Neural cell (in vitro differentiated cells): ENCODE data around the gene GTF2IRD1. TPM values are rescaled to one million over a fixed set of nuclear protein-coding genes. Genes with fewer than 3 reads are reported as not detected.

Source experiments
- H2AFZ ChIP-seq: fragments of 200-600, 300-800 bp; sonication (generic), shearing (Covaris generic); 2 replicates; pipeline ENCODE4 v1.6.0; 2014; ENCODE audit warnings: low read depth, mild to moderate bottlenecking, antibody characterized with exemption, low read length, moderate library complexity
- H3F3A ChIP-seq: fragments of 200-600 bp; shearing (Covaris generic); 2 replicates; pipeline ENCODE4 v1.6.1; 2016; ENCODE audit warnings: mild to moderate bottlenecking, moderate library complexity, mixed read lengths, antibody characterized with exemption, low read length; ENCODE audit not compliant: insufficient read depth, poor library complexity, severe bottlenecking
- H3K27ac ChIP-seq: fragments of 200-600, 300-800 bp; sonication (generic), shearing (Covaris generic); 2 replicates; pipeline ENCODE4 v1.5.1; 2014; ENCODE audit warnings: mild to moderate bottlenecking, low read length, moderate library complexity
- H3K27me3 ChIP-seq: fragments of 300-800, 200-600 bp; sonication (generic), shearing (Covaris generic); 2 replicates; pipeline ENCODE4 v1.6.0; 2014; ENCODE audit warnings: mild to moderate bottlenecking, low read depth, low read length, moderate library complexity; ENCODE audit not compliant: insufficient read depth
- H3K36me3 ChIP-seq: fragments of 300-800, 200-600 bp; sonication (generic), shearing (Covaris generic); 2 replicates; pipeline ENCODE4 v1.5.1; 2014; ENCODE audit warnings: mild to moderate bottlenecking, antibody characterized with exemption, low read length, moderate library complexity; ENCODE audit not compliant: insufficient read depth
- H3K4me2 ChIP-seq: fragments of 300-800, 200-600 bp; sonication (generic), shearing (Covaris generic); 2 replicates; pipeline ENCODE4 v1.6.0; 2014; ENCODE audit warnings: mild to moderate bottlenecking, low read length
- H3K4me3 ChIP-seq: fragments of 300-800, 200-600 bp; sonication (generic), shearing (Covaris generic); 2 replicates; pipeline ENCODE4 v1.5.1; 2014; ENCODE audit warnings: mild to moderate bottlenecking, low read length, moderate library complexity
- H3K79me2 ChIP-seq: fragments of 200-600 bp; shearing (Covaris generic); replicated peaks from 2 replicates; pipeline ENCODE4 v1.6.0; 2014; ENCODE audit warnings: mild to moderate bottlenecking, low read length, moderate library complexity; ENCODE audit not compliant: insufficient read depth
- H3K9ac ChIP-seq: fragments of 300-800, 200-600 bp; sonication (generic), shearing (Covaris generic); 2 replicates; pipeline ENCODE4 v1.6.1; 2016; ENCODE audit warnings: mild to moderate bottlenecking, low read length, mixed read lengths
- H3K9me2 ChIP-seq: fragments of 200-600 bp; shearing (Covaris generic); 2 replicates; pipeline ENCODE4 v1.6.1; 2016; ENCODE audit warnings: mild to moderate bottlenecking, low read length, mixed read lengths; ENCODE audit not compliant: insufficient read depth
- H3K9me3 ChIP-seq: fragments of 200-600, 300-800 bp; sonication (generic), shearing (Covaris generic); 2 replicates; pipeline ENCODE4 v1.6.1; 2016; ENCODE audit warnings: mild to moderate bottlenecking, mixed run types, low read length, moderate library complexity, mixed read lengths
- H4K20me1 ChIP-seq: fragments of 200-600 bp; shearing (Covaris generic); 2 replicates; pipeline ENCODE4 v1.6.1; 2016; ENCODE audit warnings: mild to moderate bottlenecking, mixed run types; ENCODE audit not compliant: insufficient read depth
- EP300 ChIP-seq: fragments of 450-650 bp; conservative IDR thresholded peaks from 2 replicates; pipeline ENCODE4 v1.6.1; 2014; ENCODE audit warnings: antibody characterized with exemption, mild to moderate bottlenecking, moderate library complexity; ENCODE audit not compliant: poor library complexity, severe bottlenecking
- EZH2 ChIP-seq: fragments of 200-600, 300-800 bp; shearing (Covaris generic), sonication (generic); IDR thresholded peaks from 2 replicates; pipeline ENCODE4 v1.6.1; 2014; ENCODE audit warnings: antibody characterized with exemption, low read length, borderline replicate concordance, mild to moderate bottlenecking; ENCODE audit not compliant: insufficient read depth, poor library complexity, severe bottlenecking
- MXI1 ChIP-seq: fragments of 450-650 bp; conservative IDR thresholded peaks from 2 replicates; pipeline ENCODE4 v1.6.1; 2014; ENCODE audit warnings: antibody characterized with exemption, mild to moderate bottlenecking; ENCODE audit not compliant: poor library complexity, severe bottlenecking
- POLR2AphosphoS5 ChIP-seq: IDR thresholded peaks from 2 replicates; pipeline ENCODE4 v1.6.1; 2012
- RAD21 ChIP-seq: fragments of 450-650 bp; conservative IDR thresholded peaks from 2 replicates; pipeline ENCODE4 v1.6.1; 2014; ENCODE audit warnings: antibody characterized with exemption, mild to moderate bottlenecking, moderate library complexity
- SMC3 ChIP-seq: fragments of 450-650 bp; conservative IDR thresholded peaks from 2 replicates; pipeline ENCODE4 v1.6.1; 2014; ENCODE audit warnings: antibody characterized with exemption, mild to moderate bottlenecking, moderate library complexity; ENCODE audit not compliant: poor library complexity
- TAF1 ChIP-seq: IDR thresholded peaks from 2 replicates; pipeline ENCODE4 v1.6.1; 2012; ENCODE audit warnings: low read depth
- polyA plus RNA-seq: library from polyadenylated mRNA; depleted of rRNA; stranded (reverse); fragments of >200 nt; gene quantifications from 2 replicates; pipeline ENCODE4 v1.2.3, GENCODE V29; 2014
- TF ChIP-seq, protein P1 (sequence below): IDR thresholded peaks from 2 replicates; pipeline ENCODE4 v1.6.1; 2012; ENCODE audit warnings: borderline replicate concordance
- TF ChIP-seq, protein P2 (sequence below): fragments of 450-650 bp; IDR thresholded peaks from 2 replicates; pipeline ENCODE4 v1.5.1; 2014; ENCODE audit warnings: antibody characterized with exemption, mild to moderate bottlenecking, moderate library complexity; ENCODE audit not compliant: poor library complexity, severe bottlenecking

Gene GTF2IRD1
- polyA plus RNA-seq, 1 donor from 2014 or later = 31.9 TPM

DNA sequence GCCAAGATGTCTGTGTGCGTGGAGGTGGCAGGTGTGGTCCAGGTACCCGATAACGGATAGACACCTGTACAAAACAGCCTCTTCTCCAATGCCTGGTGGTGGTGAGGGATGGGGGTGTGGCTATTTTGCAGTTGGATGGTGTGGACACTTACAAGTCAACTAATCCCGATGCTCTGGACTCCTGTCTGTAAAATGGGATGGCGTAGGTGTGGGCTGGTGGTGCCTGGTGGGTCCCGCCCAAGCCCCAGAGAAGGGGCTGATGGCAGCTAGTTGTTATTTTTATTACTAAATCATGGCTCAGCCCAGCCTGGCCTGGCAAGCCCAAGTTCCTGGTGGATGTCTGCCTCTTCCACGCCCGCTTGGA, 22.3 kb downstream of the GTF2IRD1 start:
- Histone ChIP-seq H3K36me3 (no peaks in the 10 kb centered on the region), H3F3A (peaks cover 5% of the 10 kb centered on the region), H3K4me3 (no peak overlapping the region), H3K9me2 (no peaks in the 10 kb centered on the region), H3K9ac (no peak overlapping the region), H2AFZ (no peak overlapping the region), H3K79me2 (peaks cover 46% of the 10 kb centered on the region), H4K20me1 (peaks cover 6% of the 10 kb centered on the region), H3K9me3 (no peaks in the 10 kb centered on the region), H3K4me2 (no peak overlapping the region), H3K27me3 (no peaks in the 10 kb centered on the region), H3K27ac (no peak overlapping the region)
- TF ChIP-seq RAD21 = no peak
- no peak for TF ChIP-seq EZH2
- TF ChIP-seq, protein P1, sequence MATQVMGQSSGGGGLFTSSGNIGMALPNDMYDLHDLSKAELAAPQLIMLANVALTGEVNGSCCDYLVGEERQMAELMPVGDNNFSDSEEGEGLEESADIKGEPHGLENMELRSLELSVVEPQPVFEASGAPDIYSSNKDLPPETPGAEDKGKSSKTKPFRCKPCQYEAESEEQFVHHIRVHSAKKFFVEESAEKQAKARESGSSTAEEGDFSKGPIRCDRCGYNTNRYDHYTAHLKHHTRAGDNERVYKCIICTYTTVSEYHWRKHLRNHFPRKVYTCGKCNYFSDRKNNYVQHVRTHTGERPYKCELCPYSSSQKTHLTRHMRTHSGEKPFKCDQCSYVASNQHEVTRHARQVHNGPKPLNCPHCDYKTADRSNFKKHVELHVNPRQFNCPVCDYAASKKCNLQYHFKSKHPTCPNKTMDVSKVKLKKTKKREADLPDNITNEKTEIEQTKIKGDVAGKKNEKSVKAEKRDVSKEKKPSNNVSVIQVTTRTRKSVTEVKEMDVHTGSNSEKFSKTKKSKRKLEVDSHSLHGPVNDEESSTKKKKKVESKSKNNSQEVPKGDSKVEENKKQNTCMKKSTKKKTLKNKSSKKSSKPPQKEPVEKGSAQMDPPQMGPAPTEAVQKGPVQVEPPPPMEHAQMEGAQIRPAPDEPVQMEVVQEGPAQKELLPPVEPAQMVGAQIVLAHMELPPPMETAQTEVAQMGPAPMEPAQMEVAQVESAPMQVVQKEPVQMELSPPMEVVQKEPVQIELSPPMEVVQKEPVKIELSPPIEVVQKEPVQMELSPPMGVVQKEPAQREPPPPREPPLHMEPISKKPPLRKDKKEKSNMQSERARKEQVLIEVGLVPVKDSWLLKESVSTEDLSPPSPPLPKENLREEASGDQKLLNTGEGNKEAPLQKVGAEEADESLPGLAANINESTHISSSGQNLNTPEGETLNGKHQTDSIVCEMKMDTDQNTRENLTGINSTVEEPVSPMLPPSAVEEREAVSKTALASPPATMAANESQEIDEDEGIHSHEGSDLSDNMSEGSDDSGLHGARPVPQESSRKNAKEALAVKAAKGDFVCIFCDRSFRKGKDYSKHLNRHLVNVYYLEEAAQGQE = no peak
- no peak for TF ChIP-seq EP300
- TF ChIP-seq SMC3 = no peak
- TF ChIP-seq MXI1 = no peak
- TF ChIP-seq TAF1 = no peak
- no peak for TF ChIP-seq POLR2AphosphoS5
- TF ChIP-seq, protein P2, sequence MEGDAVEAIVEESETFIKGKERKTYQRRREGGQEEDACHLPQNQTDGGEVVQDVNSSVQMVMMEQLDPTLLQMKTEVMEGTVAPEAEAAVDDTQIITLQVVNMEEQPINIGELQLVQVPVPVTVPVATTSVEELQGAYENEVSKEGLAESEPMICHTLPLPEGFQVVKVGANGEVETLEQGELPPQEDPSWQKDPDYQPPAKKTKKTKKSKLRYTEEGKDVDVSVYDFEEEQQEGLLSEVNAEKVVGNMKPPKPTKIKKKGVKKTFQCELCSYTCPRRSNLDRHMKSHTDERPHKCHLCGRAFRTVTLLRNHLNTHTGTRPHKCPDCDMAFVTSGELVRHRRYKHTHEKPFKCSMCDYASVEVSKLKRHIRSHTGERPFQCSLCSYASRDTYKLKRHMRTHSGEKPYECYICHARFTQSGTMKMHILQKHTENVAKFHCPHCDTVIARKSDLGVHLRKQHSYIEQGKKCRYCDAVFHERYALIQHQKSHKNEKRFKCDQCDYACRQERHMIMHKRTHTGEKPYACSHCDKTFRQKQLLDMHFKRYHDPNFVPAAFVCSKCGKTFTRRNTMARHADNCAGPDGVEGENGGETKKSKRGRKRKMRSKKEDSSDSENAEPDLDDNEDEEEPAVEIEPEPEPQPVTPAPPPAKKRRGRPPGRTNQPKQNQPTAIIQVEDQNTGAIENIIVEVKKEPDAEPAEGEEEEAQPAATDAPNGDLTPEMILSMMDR = no peak

DNA sequence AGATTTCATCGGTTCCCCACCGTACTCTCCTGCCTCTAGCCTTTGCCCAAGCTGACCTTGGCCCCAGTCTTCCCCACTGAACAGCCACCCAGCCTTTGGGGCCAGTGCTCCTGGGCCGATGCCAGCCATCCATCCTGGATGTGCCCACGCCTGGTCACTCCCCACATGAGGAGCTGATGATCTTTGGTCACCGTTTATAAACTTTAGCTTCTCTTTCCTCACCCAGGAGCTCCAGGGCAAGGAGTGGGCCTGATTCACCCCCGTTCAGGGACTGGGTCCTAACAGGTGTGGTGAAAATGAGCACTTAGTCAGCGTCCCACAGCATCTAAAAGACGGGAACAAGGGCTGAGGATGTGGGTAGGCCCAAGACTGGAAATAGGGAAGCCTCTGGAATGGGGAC, 22.9 kb downstream of the GTF2IRD1 start:
- Histone ChIP-seq H3K27ac (no peak overlapping the region), H3K9me2 (no peaks in the 10 kb centered on the region)
- TF ChIP-seq RAD21 (no peak), EZH2 (no peak), POLR2AphosphoS5 (no peak), EP300 (no peak)

DNA sequence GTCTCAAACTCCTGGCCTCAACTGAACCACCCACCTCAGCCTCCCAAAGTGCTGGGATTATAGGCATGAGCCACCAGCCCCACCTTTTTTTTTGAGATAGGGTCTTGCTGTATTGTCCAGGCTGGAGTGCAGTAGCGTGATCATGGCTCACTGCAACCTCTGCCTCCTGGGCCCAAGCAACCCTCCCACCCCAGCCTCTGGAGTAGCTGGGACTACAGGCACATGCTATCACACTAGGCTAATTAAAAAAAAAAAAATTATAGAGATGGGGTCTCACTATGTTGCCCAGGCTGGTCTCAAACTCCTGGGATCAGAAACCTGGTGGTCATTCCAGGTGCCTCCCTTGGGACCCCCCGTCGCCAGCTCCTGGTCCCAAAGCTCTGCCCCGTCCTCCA, 25.0 kb downstream of the GTF2IRD1 start:
- Histone ChIP-seq H3K4me2 (no peak overlapping the region), H3K36me3 (no peaks in the 10 kb centered on the region), H3K9ac (no peak overlapping the region), H3K27me3 (no peaks in the 10 kb centered on the region), H3K27ac (no peak overlapping the region), H2AFZ (no peak overlapping the region), H3K9me3 (no peaks in the 10 kb centered on the region), H4K20me1 (peaks cover 6% of the 10 kb centered on the region), H3K4me3 (no peak overlapping the region), H3K9me2 (no peaks in the 10 kb centered on the region), H3F3A (peaks cover 6% of the 10 kb centered on the region), H3K79me2 (peaks cover 64% of the 10 kb centered on the region)
- TF ChIP-seq SMC3 = no peak
- TF ChIP-seq MXI1 = no peak
- TF ChIP-seq, protein P1 = no peak
- TF ChIP-seq RAD21 = no peak
- TF ChIP-seq, protein P2 = no peak
- no peak for TF ChIP-seq EZH2
- no peak for TF ChIP-seq POLR2AphosphoS5
- no peak for TF ChIP-seq EP300
- TF ChIP-seq TAF1 = no peak

More for the DNA sequence above, 22.9 kb downstream of the GTF2IRD1 start:
- H3K9me3 ChIP-seq = no peaks in the 10 kb centered on the region
- no peaks in the 10 kb centered on the region for H3K36me3 ChIP-seq
- no peaks in the 10 kb centered on the region for H3K27me3 ChIP-seq
- no peak overlapping the region for H3K4me3 ChIP-seq
- no peak overlapping the region for H2AFZ ChIP-seq
- peaks cover 6% of the 10 kb centered on the region for H3F3A ChIP-seq
- H3K4me2 ChIP-seq = no peak overlapping the region
- peaks cover 49% of the 10 kb centered on the region for H3K79me2 ChIP-seq
- peaks cover 6% of the 10 kb centered on the region for H4K20me1 ChIP-seq
- no peak overlapping the region for H3K9ac ChIP-seq
